GM12865 (cell line): ENCODE measurements around the gene ZBTB2.

Source experiments
- DNase-seq: peaks from one replicate; pipeline ENCODE4 v3.0.0; 2010; ENCODE audit warnings: low read depth
- H3K4me3 ChIP-seq: 2 replicates; pipeline ENCODE4 v1.5.1; 2011; ENCODE audit warnings: mild to moderate bottlenecking, low read depth, low read length, control low read depth
- TF ChIP-seq, protein P1 (sequence below): IDR thresholded peaks from 2 replicates; pipeline ENCODE4 v1.5.1; 2011; ENCODE audit warnings: low read length, control low read depth, low read depth, inconsistent platforms; ENCODE audit not compliant: insufficient read depth; ENCODE audit errors: missing control alignments

ZBTB2 gene

DNA sequence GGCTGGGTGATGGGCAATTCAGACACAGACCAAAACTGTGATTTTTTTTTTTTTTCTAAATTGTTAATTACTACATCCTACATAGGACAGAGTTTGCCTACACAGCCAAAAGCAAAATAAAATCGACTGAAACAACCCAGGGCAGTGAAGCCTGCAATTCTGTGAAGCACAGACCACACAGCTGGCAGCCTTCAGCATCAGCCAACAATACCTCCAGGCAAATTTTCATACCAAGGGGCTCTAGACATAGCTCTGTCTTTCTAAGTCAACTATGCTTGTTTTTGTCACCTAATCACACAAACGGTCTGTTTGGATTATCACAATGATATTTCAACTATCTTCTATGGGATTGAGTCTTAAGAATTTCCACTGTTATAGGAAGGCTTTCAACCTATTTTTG lies 43.0 kb upstream of the ZBTB2 start:
- no peak overlapping the region for H3K4me3 ChIP-seq
- no peak for DNase-seq
- TF ChIP-seq, protein P1, sequence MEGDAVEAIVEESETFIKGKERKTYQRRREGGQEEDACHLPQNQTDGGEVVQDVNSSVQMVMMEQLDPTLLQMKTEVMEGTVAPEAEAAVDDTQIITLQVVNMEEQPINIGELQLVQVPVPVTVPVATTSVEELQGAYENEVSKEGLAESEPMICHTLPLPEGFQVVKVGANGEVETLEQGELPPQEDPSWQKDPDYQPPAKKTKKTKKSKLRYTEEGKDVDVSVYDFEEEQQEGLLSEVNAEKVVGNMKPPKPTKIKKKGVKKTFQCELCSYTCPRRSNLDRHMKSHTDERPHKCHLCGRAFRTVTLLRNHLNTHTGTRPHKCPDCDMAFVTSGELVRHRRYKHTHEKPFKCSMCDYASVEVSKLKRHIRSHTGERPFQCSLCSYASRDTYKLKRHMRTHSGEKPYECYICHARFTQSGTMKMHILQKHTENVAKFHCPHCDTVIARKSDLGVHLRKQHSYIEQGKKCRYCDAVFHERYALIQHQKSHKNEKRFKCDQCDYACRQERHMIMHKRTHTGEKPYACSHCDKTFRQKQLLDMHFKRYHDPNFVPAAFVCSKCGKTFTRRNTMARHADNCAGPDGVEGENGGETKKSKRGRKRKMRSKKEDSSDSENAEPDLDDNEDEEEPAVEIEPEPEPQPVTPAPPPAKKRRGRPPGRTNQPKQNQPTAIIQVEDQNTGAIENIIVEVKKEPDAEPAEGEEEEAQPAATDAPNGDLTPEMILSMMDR: no peak

DNA sequence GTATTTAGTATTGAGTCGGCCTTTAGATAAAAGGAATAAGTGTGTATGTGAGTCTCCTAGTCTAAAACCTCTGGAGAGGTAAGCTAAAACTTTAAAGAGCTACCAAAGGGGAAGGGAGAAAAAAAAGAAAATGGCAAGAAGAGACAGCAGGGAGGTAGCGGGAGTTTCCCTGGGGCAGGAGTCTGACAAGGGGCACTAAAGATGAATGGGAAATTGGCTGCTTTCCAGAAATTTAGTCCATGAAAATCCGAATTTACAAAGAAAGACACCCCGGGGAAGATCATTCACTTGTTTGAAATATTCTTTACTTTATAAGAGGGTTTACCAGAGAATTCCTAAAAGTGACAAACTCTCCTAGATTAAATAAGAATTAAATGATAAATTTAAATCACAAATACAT lies 41.3 kb upstream of the ZBTB2 start:
- DNase-seq: no peak
- H3K4me3 ChIP-seq: no peak overlapping the region
- TF ChIP-seq, protein P1: no peak

DNA sequence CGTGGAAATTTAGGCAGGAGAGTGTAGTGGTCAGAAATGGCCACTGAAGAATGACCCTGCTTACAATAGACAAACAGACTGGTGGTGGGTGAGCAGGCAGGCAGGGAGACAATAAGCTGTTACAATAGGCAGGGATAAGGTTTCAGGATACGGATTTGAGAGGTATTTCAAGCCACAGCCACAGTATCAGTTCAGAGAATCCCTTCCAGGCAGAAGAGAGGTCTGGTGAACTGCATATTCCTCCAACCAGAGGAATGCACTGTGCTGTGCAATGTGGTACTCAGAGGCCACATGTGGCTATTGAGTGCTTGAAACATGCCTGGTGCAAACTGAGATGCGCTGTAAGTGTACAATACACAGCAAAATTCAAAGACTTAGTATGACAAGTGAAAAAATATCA lies 40.0 kb upstream of the ZBTB2 start:
- TF ChIP-seq, protein P1: no peak
- no peak for DNase-seq
- no peak overlapping the region for H3K4me3 ChIP-seq

DNA sequence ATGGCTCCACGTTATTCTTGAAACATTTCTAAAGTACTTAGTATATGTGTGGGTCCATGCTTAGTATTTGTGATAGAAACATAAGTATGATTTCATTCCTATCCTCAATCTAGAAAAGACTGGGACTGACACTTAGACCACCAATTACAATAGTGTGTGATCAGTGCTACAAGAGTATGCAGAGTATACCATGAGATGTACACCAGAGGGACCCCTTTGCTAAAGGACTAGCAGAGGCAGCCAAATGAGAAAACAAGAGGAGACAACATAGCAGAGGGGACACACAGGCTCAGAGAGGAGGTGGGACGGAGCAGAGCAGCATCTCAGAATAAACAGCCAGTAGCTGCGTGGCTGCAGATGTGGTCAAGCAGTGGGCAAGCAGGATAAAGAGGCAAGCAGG lies 39.5 kb upstream of the ZBTB2 start:
- TF ChIP-seq, protein P1: no peak
- no peak overlapping the region for H3K4me3 ChIP-seq
- no peak for DNase-seq

DNA sequence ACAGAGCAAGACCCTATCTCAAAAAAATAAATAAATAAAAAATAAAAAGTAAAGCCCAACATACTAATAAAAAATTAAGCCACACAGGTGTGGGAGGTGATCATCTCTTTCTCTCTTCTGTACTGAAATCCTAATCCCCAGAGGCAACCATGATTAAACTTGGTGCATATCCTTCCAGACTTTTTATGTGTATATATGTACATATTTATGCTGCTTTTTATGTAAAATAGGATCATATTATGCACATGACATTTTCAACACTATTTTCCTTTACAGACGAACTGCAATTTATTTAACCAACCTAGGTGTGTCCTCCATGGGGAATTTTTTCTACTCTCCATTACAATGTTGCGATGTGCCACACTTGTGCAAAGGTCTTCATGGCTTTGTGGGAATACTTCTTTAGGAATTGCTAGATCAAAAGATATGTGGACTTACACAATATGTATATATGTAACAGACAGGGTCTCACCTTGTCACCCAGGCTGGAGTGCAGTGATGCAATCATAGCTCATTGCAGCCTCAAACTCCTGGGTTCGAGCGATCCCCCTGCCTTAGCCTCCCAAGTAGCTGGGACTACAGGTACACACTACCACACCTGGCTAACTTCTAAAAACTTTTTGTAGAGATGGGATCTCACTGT lies 36.9 kb upstream of the ZBTB2 start:
- no peak overlapping the region for H3K4me3 ChIP-seq
- TF ChIP-seq, protein P1: no peak
- DNase-seq: no peak

DNA sequence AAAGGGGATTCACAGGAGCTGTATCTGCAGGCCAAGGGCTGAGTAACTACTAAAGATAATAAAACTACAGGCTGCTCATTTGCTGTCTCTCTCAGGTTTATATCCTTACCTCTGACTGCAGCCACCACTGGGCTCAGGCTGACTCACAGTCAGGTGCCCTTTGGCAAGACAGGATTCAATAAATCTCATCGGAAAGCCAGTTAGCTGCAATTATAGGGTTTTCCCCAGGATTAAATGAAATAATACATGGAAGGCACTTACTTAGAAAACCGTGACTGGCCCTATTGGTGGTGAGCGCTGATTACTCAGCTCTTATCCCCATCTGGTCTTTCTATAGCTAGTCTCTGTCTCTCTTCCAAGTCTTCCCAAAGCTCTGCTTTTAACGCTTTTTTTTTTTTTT lies 34.2 kb upstream of the ZBTB2 start:
- no peak for DNase-seq
- TF ChIP-seq, protein P1: no peak
- no peak overlapping the region for H3K4me3 ChIP-seq

DNA sequence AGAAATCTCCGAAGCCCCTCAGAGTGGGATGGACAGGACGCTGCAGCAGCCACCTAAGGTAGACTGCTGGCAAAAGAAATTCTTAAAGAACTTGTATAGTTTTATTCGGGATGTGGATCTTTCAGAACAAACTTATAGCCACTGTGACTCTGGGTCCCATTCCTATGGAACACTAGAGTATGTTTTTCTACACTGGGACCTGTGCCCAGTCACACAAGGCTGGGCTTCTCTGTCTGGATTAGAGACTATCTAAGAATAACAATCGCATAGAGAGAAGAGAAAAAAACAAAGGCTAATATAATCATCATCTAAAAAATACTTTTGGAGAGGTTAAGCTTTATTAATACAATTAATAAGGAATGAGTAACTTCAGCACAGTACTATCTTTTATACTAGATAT lies 31.6 kb upstream of the ZBTB2 start:
- no peak overlapping the region for H3K4me3 ChIP-seq
- TF ChIP-seq, protein P1: no peak
- DNase-seq: no peak
